NCI-H345 (cell line): ENCODE results near the gene NRXN2.
"Not testable (repeated sequence)": the region's sequence is repeated elsewhere in the genome, so short reads cannot be mapped to it uniquely, and the experiment has no call there.

Experiments used
- DNase-seq: peaks from one replicate; lab custom pipeline; 2025; lab: John Stamatoyannopoulos, UW

NRXN2 gene

DNA sequence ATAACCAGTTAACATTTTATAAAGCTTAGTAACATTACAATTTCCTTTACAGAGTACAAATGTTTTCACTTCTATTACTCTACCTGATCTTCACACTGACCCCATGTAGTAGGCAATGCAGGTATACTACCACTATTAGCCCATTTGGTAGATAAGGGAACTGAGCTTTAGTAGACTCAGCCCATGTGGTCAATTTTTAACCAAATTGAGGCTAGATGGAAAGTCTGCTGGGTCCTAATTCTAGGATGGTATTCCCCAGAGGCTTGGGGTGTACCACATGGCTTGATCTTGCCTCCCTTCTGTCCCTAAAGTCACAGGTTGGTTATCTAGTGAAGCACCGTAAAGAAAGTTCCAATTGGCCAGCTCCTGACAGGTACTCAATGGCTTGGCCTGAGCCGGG, 48.2 kb downstream of the NRXN2 start:
- no peak for DNase-seq

DNA sequence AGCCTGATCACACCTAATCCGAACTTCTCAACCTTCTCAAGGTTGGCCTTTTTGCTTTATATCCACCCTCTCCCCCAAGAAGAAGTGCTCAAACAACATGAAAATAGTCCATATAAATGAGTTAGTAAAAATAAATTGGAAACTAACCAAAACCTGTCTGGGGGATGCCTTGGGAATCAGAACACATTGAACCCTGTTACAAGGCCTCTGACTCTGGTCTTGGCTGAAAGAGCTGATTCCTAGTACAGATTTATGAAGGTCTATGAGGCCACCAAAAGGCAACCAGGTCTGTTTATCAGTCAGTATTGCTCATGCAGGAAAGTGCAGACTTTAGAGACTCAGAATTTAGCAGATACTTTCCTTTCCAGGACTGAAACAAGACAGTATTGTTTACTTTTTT, 49.7 kb downstream of the NRXN2 start:
- DNase-seq: no peak

- DNase-seq: no peak
Observed at GRCh38 chr11:64672875-64673274, 50.1 kb downstream of the NRXN2 start.

GRCh38 chr11:64670975-64671374, 52.0 kb downstream of the NRXN2 start:
- DNase-seq: no peak

- no peak for DNase-seq
Observed at GRCh38 chr11:64667154-64667745, 55.7 kb downstream of the NRXN2 start.

- DNase-seq: no peak
Observed at GRCh38 chr11:64665411-64665821, 57.6 kb downstream of the NRXN2 start.

GRCh38 chr11:64664236-64664870, 58.6 kb downstream of the NRXN2 start:
- DNase-seq: not testable (repeated sequence)

- no peak for DNase-seq
Observed at GRCh38 chr11:64663656-64664055, 59.3 kb downstream of the NRXN2 start.

DNA sequence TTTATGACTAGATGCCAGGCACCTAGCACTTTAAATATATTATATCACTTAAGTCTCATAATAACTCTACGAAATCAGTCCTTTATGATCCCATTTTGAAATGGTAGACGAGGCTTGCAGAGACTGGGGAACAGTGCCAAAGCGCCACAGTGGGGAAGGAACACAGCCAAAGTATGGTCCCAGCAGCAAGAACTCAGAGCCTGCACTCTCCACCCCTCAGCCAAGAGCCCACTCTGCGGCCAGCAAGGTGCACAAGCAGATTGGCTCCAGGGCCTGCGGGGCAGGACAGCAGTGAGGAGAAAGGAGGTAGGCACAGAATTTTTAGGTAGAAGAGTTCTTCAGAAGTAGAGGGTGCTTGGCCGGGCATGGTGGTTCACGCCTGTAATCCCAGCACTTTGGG, 61.4 kb downstream of the NRXN2 start:
- no peak for DNase-seq

DNA sequence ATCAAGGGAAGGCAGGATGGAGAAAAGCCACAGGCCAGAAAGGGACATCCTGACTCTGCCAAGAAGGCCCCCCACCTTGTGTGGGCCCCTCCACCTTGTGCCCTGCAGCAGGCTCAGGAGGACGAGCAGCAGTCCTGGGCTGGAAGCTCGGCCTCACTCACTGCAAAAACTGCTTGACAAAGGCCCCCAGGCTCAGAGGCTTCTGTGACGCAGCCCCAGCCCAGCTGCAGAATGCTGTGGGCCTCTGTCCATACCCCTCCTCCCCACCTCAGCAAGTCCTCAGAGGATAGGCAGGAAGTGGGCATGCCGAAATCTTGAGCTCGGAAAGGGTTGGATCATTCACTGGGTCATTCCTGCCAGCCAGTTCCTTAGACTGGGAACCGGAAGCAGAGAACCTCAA, 61.9 kb downstream of the NRXN2 start:
- no peak for DNase-seq

GRCh38 chr11:64660706-64661105, 62.3 kb downstream of the NRXN2 start:
- DNase-seq: no peak

GRCh38 chr11:64660205-64660604, 62.8 kb downstream of the NRXN2 start:
- DNase-seq: no peak

- no peak for DNase-seq
Observed at GRCh38 chr11:64659417-64660144, 63.4 kb downstream of the NRXN2 start.

GRCh38 chr11:64658265-64658664, 64.7 kb downstream of the NRXN2 start:
- no peak for DNase-seq

DNA sequence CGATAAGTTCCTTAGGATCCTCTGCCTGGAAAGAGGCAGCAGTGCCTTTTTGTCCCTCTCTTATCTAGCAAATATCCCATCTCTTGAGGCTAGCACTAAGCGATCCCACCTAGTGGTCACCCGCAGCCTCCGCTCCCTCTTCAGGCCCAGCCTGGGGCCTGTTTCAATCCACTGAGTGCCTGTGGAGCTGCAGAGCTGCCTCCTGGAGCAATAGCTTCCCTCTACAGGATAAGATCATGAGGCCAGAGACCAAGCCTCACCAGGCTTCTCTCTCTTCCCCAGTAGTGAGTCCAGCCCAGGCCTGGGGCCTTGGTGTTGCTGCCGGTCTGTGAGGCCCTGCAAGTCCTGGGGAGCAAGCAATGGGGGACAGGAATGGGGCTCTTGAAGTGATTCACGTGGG, 66.1 kb downstream of the NRXN2 start:
- DNase-seq: no peak

- no peak for DNase-seq
Observed at GRCh38 chr11:64655941-64656601, 66.9 kb downstream of the NRXN2 start.

DNA sequence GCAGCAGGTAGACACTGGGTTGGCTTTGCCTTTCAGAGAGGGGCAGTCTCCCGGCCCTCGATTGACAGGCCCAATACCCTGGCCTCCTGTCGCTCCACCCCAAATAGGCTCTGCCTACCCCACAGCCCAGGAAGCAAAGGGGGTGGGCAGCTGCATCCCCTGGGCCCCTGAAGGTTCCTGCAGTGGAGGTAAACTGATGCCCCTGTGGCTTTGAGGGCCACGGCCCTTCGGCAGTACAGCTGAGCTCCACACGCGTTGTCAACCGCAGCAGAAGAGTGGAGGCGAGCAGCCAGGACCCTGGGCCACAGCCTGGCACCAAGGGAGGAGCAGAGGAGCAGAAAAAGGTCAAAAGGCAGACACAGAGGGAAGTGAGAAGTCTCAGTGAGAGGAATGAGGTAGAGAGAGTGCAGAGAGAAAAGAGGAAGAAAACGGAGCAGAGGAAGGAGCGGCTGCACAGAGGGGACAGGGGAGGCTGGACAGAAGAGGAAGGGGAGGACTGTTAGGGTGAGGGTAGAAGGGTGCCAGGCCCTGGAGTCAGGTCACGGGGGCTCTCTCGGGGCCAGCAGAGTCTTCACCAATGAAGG, 67.9 kb downstream of the NRXN2 start:
- DNase-seq: no peak

DNA sequence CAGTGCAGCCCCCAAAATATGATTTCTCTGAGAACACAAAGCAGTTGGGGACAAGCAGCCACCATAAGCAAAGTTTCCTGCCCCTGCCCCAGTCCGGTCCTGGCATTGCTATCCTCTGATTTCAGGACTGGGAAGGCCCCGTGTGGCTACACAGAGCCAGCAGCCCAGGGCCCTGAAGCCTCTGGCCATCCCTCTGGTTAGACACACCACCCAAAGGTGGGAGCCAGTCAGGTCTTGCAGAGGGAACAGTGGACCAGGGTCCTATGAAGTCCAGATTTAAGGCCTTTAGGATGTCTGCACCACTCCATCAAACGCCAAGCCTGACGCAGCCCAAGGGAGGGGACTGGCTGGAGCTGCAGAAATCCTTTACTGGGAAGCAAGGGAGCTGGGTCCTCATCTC, 68.6 kb downstream of the NRXN2 start:
- no peak for DNase-seq

DNA sequence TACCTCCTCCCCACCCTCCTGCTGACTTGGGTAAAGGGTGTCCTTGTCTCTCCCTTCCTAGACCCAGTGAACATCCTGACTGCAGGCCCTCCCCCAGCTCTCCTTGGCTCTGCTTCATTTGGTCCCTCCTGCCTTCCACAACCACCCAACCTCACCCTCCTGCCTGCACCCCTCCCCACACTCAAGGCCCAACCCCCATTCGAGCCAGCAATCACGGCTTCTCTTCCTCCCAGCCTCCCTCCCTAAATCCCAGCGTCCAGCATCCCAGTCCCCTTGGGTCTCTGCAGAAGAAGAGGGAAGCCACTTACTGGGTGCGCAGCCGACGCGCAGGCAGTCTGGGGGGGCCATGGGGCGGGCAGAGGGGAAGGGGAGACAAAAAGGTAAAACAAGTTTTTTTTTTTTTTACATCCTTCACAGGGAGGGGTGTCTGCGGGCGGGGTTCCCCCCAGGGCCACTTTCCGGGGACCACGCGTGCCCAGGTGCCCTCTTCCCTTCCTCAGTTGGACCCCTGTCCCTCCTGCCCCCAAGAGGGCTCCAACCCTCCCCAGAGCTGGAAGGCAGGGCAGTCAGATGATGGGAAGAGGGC, 69.5 kb downstream of the NRXN2 start:
- no peak for DNase-seq

- DNase-seq: peak; percentile 72
Observed at GRCh38 chr11:64652586-64653387, 70.2 kb downstream of the NRXN2 start.

DNA sequence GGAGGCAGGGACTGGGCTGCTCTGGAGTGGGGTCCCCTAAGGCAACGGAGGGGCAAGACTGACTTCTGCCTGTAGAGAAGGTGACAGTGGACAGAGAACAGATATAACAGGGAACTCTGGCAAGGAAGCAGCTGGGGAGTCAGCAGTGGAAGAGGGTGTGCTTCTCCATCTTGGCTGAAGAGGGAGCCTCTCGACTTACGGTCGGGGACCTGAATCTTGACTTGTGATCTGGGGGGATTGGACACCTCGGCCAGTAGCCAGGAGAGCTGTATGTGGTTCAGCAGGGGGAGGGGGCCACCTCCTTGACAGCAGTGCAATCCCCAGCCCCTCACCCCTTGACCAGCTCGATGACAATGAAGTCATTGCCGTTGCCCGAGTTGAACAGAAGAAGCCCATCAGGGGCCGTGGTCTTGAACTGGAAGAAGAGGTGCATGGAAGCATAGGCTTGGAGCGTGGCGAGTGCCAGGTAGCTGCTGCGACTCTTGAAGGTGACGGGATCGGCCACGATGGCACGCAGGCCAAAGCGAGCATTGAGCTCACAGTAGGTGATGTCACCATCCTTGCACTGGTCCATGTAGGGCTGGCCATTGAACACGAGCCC, 72.0 kb downstream of the NRXN2 start:
- DNase-seq: no peak
